ENCODE measurements around the gene TMEM179. TPM values are rescaled to one million over a fixed set of nuclear protein-coding genes. Genes with fewer than 3 reads are reported as not detected.

TMEM179 gene
- total RNA-seq, 4 donors from 2014 or later, result not detected

DNA sequence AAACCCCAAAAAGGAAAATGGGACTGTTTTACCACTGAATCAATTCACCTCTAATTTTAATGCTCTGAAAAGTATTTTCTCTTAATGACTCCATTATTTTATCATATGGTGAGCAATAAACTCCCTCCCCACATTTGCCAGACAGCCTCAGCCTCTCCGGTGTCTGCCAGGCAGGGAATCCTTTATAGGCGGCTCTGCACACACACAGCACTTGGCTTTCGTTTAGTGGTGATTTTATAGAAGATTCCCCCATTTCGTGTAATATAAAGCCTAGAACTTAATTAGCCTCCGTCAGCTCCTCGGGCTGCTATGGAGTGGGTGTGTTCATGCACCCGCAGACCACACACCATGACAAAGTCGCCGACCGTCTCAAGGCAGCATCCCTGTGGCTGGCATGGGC is 35.1 kb downstream of the TMEM179 start:
- Histone ChIP-seq H3K4me1 (peaks cover 0 to 3% (median 0%) of the 10 kb centered on the region in 3 donors), H3K9me3 (no peaks in the 10 kb centered on the region), H3K4me3 (no peak overlapping the region), H3K27me3 (peaks cover 0 to 95% (median 0%) of the 10 kb centered on the region in 4 donors), H3K36me3 (no peaks in the 10 kb centered on the region), H3K27ac (no peak overlapping the region)
- TF ChIP-seq, protein P1, sequence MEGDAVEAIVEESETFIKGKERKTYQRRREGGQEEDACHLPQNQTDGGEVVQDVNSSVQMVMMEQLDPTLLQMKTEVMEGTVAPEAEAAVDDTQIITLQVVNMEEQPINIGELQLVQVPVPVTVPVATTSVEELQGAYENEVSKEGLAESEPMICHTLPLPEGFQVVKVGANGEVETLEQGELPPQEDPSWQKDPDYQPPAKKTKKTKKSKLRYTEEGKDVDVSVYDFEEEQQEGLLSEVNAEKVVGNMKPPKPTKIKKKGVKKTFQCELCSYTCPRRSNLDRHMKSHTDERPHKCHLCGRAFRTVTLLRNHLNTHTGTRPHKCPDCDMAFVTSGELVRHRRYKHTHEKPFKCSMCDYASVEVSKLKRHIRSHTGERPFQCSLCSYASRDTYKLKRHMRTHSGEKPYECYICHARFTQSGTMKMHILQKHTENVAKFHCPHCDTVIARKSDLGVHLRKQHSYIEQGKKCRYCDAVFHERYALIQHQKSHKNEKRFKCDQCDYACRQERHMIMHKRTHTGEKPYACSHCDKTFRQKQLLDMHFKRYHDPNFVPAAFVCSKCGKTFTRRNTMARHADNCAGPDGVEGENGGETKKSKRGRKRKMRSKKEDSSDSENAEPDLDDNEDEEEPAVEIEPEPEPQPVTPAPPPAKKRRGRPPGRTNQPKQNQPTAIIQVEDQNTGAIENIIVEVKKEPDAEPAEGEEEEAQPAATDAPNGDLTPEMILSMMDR (IDR thresholded peaks at IDR 0.05), result no peak
- TF ChIP-seq POLR2A (IDR thresholded peaks at IDR 0.05), result no peak
- no peak for DNase-seq
- 43 to 46% methylated on average over 8 to 10 of the region's 10 CpGs for WGBS, 2 donors
- intact Hi-C loops (cut with DNase I), result loop anchor here (10.0 kb wide), 1 partner anchor 495 kb away; no protein-coding TSS in a partner anchor

DNA sequence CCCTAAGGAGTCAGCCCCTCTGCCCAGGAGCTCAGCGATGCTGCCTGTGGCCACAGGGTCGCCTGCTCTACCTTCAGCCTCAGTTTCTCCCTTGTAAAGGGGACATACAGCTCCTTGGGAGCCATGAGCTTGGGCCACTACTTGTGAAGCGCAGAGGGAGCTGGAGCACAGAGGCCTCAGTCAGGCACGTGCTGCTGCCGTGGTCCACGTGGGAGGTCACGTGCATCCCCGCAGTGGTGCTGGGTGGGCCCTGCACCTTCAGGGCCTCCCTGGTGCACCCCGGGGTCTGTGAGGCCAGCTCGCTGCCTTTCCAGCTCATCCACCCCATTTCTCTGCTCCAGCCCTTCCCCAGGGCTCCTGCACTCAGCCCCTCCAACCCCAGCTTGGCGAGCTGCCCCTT is 36.0 kb downstream of the TMEM179 start:
- Histone ChIP-seq H3K4me1 (peaks cover 6 to 11% (median 8%) of the 10 kb centered on the region in 3 donors), H3K36me3 (no peaks in the 10 kb centered on the region), H3K9me3 (no peaks in the 10 kb centered on the region), H3K4me3 (no peak overlapping the region), H3K27me3 (peaks cover 0 to 95% (median 0%) of the 10 kb centered on the region in 4 donors), H3K27ac (no peak overlapping the region)
- DNase-seq, result no peak
- WGBS, 2 donors, result 66 to 87% methylated on average over 4 to 9 of the region's 11 CpGs
- intact Hi-C loops (cut with DNase I), result loop anchor here (10.0 kb wide), 1 partner anchor 494 kb away; no protein-coding TSS in a partner anchor
- TF ChIP-seq, protein P1 (IDR thresholded peaks at IDR 0.05), result no peak
- no peak for TF ChIP-seq POLR2A (IDR thresholded peaks at IDR 0.05)

DNA sequence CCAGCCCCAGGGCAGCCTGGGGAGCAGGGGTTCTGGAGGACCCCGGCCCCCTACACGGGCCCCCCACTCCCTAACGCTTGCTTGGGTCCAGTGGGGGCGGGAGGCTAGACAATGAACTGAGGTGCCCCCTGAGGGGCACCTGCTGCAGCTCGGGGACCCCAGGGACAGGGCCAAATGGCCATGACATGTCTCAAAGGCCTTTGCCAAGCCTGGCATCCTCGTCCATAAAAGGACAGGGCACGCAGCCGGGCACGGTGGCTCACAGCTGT is 36.7 kb downstream of the TMEM179 start:
- Histone ChIP-seq H3K4me1 (peaks cover 8 to 13% (median 9%) of the 10 kb centered on the region in 3 donors), H3K9me3 (no peaks in the 10 kb centered on the region), H3K4me3 (no peak overlapping the region), H3K27me3 (peaks cover 0 to 99% (median 0%) of the 10 kb centered on the region in 4 donors), H3K36me3 (no peaks in the 10 kb centered on the region), H3K27ac (no peak overlapping the region)
- intact Hi-C loops (cut with DNase I), result loop anchor here (10.0 kb wide), 1 partner anchor 493 kb away; no protein-coding TSS in a partner anchor
- TF ChIP-seq POLR2A (IDR thresholded peaks at IDR 0.05), result no peak
- TF ChIP-seq, protein P1 (IDR thresholded peaks at IDR 0.05), result no peak
- WGBS, 2 donors, result 80% methylated on average over 2 of the region's 9 CpGs; no CpG with 5 or more reads in 1 of the 2 donors
- DNase-seq, result no peak

DNA sequence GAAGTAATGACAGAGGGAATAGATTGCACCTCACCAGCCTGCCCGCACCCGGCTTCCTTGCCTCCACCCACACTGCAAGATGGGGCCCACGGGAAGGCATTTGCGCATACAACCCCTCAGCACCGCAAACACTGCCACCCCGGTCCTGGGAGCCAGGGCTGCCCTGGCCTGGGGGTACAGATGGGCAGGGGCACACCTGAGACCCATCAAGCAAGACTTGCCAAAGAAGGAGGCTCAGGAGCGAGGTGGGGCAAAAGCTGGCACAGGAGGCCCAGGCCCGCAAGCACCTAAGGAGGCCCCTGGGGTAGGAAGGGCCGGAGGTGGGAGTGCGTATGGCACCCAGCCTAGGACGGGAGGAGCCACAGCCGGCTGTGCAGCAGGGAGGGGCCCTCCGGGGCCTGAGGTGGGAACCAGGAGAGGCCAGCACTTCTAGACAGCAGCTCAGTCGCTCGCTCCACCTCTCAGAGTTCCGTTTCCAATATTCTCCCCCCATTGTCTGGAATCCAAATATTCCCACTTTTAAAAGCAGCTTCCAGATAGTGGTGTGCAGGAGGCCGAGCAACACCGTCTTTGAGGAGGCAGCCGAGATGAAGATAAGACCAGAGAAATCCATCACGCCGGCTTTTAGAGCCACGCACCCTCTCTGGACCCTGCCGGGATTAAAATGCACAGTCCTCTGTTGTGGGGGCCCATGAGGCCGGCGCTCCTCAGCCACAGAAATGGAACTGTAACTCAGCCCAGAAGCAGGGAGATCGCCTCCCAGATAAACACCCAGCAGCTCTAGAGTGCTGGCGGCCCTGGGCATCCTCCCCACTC is 37.2 kb downstream of the TMEM179 start:
- intact Hi-C loops (cut with DNase I), result loop anchor here (10.0 kb wide), 1 partner anchor 493 kb away; no protein-coding TSS in a partner anchor
- no peaks in the 10 kb centered on the region for H3K9me3 ChIP-seq
- DNase-seq, result no peak
- H3K36me3 ChIP-seq, result no peaks in the 10 kb centered on the region
- WGBS, 2 donors, result 21 to 46% methylated on average over 10 to 11 of the region's 27 CpGs
- TF ChIP-seq POLR2A (IDR thresholded peaks at IDR 0.05), result no peak
- TF ChIP-seq, protein P1 (IDR thresholded peaks at IDR 0.05), result no peak
- no peak overlapping the region for H3K4me3 ChIP-seq
- H3K4me1 ChIP-seq, result peaks cover 8 to 13% (median 9%) of the 10 kb centered on the region in 3 donors
- peaks cover 0 to 99% (median 0%) of the 10 kb centered on the region in 4 donors for H3K27me3 ChIP-seq
- no peak overlapping the region for H3K27ac ChIP-seq

Data from esophagus squamous epithelium (tissue), 5 donors.